Cardiac muscle cell (in vitro differentiated cells and primary cell): ENCODE results near the gene ASCC3. TPM values are rescaled to one million over a fixed set of nuclear protein-coding genes. Genes with fewer than 3 reads are reported as not detected.

Experiments
- DNase-seq, 2 donors: peaks; one replicate each; pipeline versions ENCODE4 v3.0.0 to v3.0.0-alpha.2; 2010 to 2017; ENCODE audit warnings: low read depth in 1 of 2, low spot score in 1 of 2
- H3K27ac ChIP-seq: fragments of 200-600 bp; sonication (generic); 2 replicates; pipeline ENCODE4 v1.5.1; 2016
- H3K27me3 ChIP-seq: fragments of 200-600 bp; sonication (generic); 2 replicates; pipeline ENCODE4 v1.6.0; 2016; ENCODE audit warnings: control low read depth
- H3K36me3 ChIP-seq: fragments of 200-600 bp; sonication (generic); 2 replicates; pipeline ENCODE4 v1.5.1; 2016; ENCODE audit warnings: control low read depth
- H3K4me1 ChIP-seq: fragments of 200-600 bp; sonication (generic); 2 replicates; pipeline ENCODE4 v1.8.1; 2017; ENCODE audit warnings: low read depth, mild to moderate bottlenecking, mixed run types
- H3K4me3 ChIP-seq: fragments of 200-600 bp; sonication (generic); 2 replicates; pipeline ENCODE4 v1.5.1; 2016; ENCODE audit warnings: mild to moderate bottlenecking
- H3K9me3 ChIP-seq: fragments of 200-600 bp; sonication (generic); 2 replicates; pipeline ENCODE4 v1.5.1; 2017; ENCODE audit warnings: low read depth, mild to moderate bottlenecking, control low read depth
- polyA plus RNA-seq: library from polyadenylated mRNA; unstranded; fragments of >200 nt; fragmentation: Nextera tagmentation; extraction: Ambion mirVana; gene quantifications from 2 replicates; pipeline ENCODE4 v1.2.1, GENCODE V29; 2016
- total RNA-seq: library from RNA; depleted of rRNA; stranded (reverse); fragments of >200 nt; gene quantifications from 2 replicates; pipeline ENCODE4 v1.2.3, GENCODE V29; 2016
- TF ChIP-seq, protein P1 (sequence below): IDR thresholded peaks from 2 replicates; pipeline ENCODE4 v1.5.1; 2012; ENCODE audit warnings: low read depth, mild to moderate bottlenecking, low read length

The ASCC3 gene
- total and polyA plus RNA-seq, 2 experiments from 2014 or later, result 29.3 to 33.7 TPM

DNA sequence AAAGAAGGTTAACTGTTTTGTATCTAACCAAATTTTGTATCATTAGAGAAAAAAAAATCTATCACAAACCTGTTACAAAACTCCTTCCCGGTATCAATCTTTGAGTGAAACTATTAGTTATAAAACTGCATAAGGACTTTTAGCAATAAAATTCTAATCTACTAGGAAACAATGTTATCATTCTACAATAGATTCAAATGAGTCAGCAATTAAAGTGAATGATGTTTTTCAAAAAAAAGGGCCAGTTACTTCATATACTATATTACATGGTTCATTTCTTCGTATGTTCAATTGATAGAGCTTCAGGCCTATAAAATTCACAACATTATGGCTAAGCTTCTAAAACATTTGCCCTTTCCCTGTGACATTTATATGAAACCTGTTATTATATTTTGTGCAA is 15.6 kb downstream of the ASCC3 start:
- Histone ChIP-seq H3K9me3 (no peaks in the 10 kb centered on the region), H3K27ac (no peak overlapping the region), H3K4me3 (no peak overlapping the region), H3K36me3 (peaks cover 7% of the 10 kb centered on the region), H3K27me3 (no peaks in the 10 kb centered on the region), H3K4me1 (no peaks in the 10 kb centered on the region)
- no peak for DNase-seq
- TF ChIP-seq, protein P1, sequence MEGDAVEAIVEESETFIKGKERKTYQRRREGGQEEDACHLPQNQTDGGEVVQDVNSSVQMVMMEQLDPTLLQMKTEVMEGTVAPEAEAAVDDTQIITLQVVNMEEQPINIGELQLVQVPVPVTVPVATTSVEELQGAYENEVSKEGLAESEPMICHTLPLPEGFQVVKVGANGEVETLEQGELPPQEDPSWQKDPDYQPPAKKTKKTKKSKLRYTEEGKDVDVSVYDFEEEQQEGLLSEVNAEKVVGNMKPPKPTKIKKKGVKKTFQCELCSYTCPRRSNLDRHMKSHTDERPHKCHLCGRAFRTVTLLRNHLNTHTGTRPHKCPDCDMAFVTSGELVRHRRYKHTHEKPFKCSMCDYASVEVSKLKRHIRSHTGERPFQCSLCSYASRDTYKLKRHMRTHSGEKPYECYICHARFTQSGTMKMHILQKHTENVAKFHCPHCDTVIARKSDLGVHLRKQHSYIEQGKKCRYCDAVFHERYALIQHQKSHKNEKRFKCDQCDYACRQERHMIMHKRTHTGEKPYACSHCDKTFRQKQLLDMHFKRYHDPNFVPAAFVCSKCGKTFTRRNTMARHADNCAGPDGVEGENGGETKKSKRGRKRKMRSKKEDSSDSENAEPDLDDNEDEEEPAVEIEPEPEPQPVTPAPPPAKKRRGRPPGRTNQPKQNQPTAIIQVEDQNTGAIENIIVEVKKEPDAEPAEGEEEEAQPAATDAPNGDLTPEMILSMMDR, result no peak

GRCh38 chr6:100862063-100862462 is 19.1 kb downstream of the ASCC3 start:
- peaks cover 4% of the 10 kb centered on the region for H3K36me3 ChIP-seq
- no peaks in the 10 kb centered on the region for H3K27me3 ChIP-seq
- no peaks in the 10 kb centered on the region for H3K9me3 ChIP-seq
- DNase-seq, result no peak
- TF ChIP-seq, protein P1, result no peak
- H3K27ac ChIP-seq, result no peak overlapping the region
- no peaks in the 10 kb centered on the region for H3K4me1 ChIP-seq
- H3K4me3 ChIP-seq, result no peak overlapping the region

- no peaks in the 10 kb centered on the region for H3K27me3 ChIP-seq
- no peak overlapping the region for H3K27ac ChIP-seq
- TF ChIP-seq, protein P1, result no peak
- no peak for DNase-seq
- H3K36me3 ChIP-seq, result no peaks in the 10 kb centered on the region
- no peaks in the 10 kb centered on the region for H3K4me1 ChIP-seq
- no peak overlapping the region for H3K4me3 ChIP-seq
- no peaks in the 10 kb centered on the region for H3K9me3 ChIP-seq
Observed at GRCh38 chr6:100856146-100856545, 25.0 kb downstream of the ASCC3 start.

- no peak for DNase-seq
- Histone ChIP-seq H3K4me3 (no peak overlapping the region), H3K27ac (no peak overlapping the region), H3K9me3 (no peaks in the 10 kb centered on the region), H3K4me1 (no peaks in the 10 kb centered on the region), H3K36me3 (no peaks in the 10 kb centered on the region), H3K27me3 (no peaks in the 10 kb centered on the region)
- TF ChIP-seq, protein P1, result no peak
Observed at GRCh38 chr6:100851819-100852218, 29.3 kb downstream of the ASCC3 start.

DNA sequence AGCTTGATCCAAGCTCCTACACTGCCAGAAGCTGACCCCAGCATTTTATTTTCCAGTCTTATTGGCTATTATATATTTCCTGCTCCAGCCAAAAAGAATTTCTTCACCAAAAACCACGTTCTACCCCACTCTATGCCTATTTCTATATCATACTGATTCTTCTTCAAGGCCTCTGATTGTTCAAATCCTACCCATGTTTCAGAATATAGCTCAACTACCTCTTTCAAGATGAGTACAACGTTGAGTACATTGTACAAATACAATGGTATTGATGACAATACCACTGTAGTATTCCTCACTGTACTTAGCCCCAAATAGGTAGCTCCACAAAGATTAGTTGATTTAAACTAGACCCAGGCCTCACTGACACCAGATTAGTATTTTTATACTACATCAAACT is 31.0 kb downstream of the ASCC3 start:
- no peaks in the 10 kb centered on the region for H3K36me3 ChIP-seq
- DNase-seq, result no peak
- H3K27ac ChIP-seq, result no peak overlapping the region
- no peak overlapping the region for H3K4me3 ChIP-seq
- no peaks in the 10 kb centered on the region for H3K4me1 ChIP-seq
- no peaks in the 10 kb centered on the region for H3K9me3 ChIP-seq
- no peaks in the 10 kb centered on the region for H3K27me3 ChIP-seq
- TF ChIP-seq, protein P1, result no peak

GRCh38 chr6:100846276-100846675 is 34.9 kb downstream of the ASCC3 start:
- no peaks in the 10 kb centered on the region for H3K4me1 ChIP-seq
- TF ChIP-seq, protein P1, result no peak

More at GRCh38 chr6:100846276-100846675, 34.9 kb downstream of the ASCC3 start:
- H3K9me3 ChIP-seq, result no peaks in the 10 kb centered on the region
- DNase-seq, result no peak
- H3K4me3 ChIP-seq, result no peak overlapping the region
- no peaks in the 10 kb centered on the region for H3K27me3 ChIP-seq
- no peaks in the 10 kb centered on the region for H3K36me3 ChIP-seq
- no peak overlapping the region for H3K27ac ChIP-seq
